ENCODE data around the gene PDK1.

PDK1 gene

GRCh38 chr2:172599947-172600346 is 44.1 kb downstream of the PDK1 start:
- Mint-ChIP-seq H3K27ac (no peak overlapping the region), H3K27me3 (no peaks in the 10 kb centered on the region), H3K4me1 (ENCODE audit: low read depth) (peaks cover 16% of the 10 kb centered on the region), H3K9me3 (ENCODE audit: low read depth) (no peaks in the 10 kb centered on the region), H3K36me3 (peaks cover 26% of the 10 kb centered on the region), H3K4me3 (no peak overlapping the region)

- peaks cover 27% of the 10 kb centered on the region for H3K36me3 Mint-ChIP-seq
- peaks cover 16% of the 10 kb centered on the region for H3K4me1 Mint-ChIP-seq (ENCODE audit: low read depth)
- H3K9me3 Mint-ChIP-seq (ENCODE audit: low read depth): no peaks in the 10 kb centered on the region
- H3K27me3 Mint-ChIP-seq: no peaks in the 10 kb centered on the region
- H3K27ac Mint-ChIP-seq: peak overlapping the region; percentile 41
- H3K4me3 Mint-ChIP-seq: no peak overlapping the region
Observed at GRCh38 chr2:172600557-172601008, 44.7 kb downstream of the PDK1 start.

- Mint-ChIP-seq H3K27ac (no peak overlapping the region), H3K4me3 (no peak overlapping the region), H3K4me1 (ENCODE audit: low read depth) (peaks cover 4% of the 10 kb centered on the region), H3K36me3 (peaks cover 16% of the 10 kb centered on the region), H3K27me3 (no peaks in the 10 kb centered on the region), H3K9me3 (ENCODE audit: low read depth) (no peaks in the 10 kb centered on the region)
Observed at GRCh38 chr2:172606285-172606684, 50.4 kb downstream of the PDK1 start.

- Mint-ChIP-seq H3K36me3 (peaks cover 18% of the 10 kb centered on the region), H3K4me1 (ENCODE audit: low read depth) (peaks cover 4% of the 10 kb centered on the region), H3K27me3 (no peaks in the 10 kb centered on the region), H3K4me3 (no peak overlapping the region), H3K27ac (peak overlapping the region; percentile 54), H3K9me3 (ENCODE audit: low read depth) (no peaks in the 10 kb centered on the region)
Observed at GRCh38 chr2:172607379-172607928, 51.6 kb downstream of the PDK1 start.

- H3K9me3 Mint-ChIP-seq (ENCODE audit: low read depth): no peaks in the 10 kb centered on the region
- H3K27me3 Mint-ChIP-seq: no peaks in the 10 kb centered on the region
- H3K4me1 Mint-ChIP-seq (ENCODE audit: low read depth): peaks cover 2% of the 10 kb centered on the region
- H3K4me3 Mint-ChIP-seq: no peak overlapping the region
- H3K36me3 Mint-ChIP-seq: peaks cover 9% of the 10 kb centered on the region
- no peak overlapping the region for H3K27ac Mint-ChIP-seq
Observed at GRCh38 chr2:172609488-172609887, 53.6 kb downstream of the PDK1 start.

- Mint-ChIP-seq H3K9me3 (ENCODE audit: low read depth) (no peaks in the 10 kb centered on the region), H3K4me1 (ENCODE audit: low read depth) (no peaks in the 10 kb centered on the region), H3K36me3 (peaks cover 5% of the 10 kb centered on the region), H3K4me3 (no peak overlapping the region), H3K27me3 (no peaks in the 10 kb centered on the region), H3K27ac (no peak overlapping the region)
Observed at GRCh38 chr2:172612051-172612450, 56.2 kb downstream of the PDK1 start.

- no peak overlapping the region for H3K27ac Mint-ChIP-seq
- H3K9me3 Mint-ChIP-seq (ENCODE audit: low read depth): no peaks in the 10 kb centered on the region
- H3K4me1 Mint-ChIP-seq (ENCODE audit: low read depth): no peaks in the 10 kb centered on the region
- H3K27me3 Mint-ChIP-seq: no peaks in the 10 kb centered on the region
- no peak overlapping the region for H3K4me3 Mint-ChIP-seq
- H3K36me3 Mint-ChIP-seq: peaks cover 5% of the 10 kb centered on the region
Observed at GRCh38 chr2:172613040-172613439, 57.1 kb downstream of the PDK1 start.

GRCh38 chr2:172613615-172614231 is 57.8 kb downstream of the PDK1 start:
- H3K9me3 Mint-ChIP-seq (ENCODE audit: low read depth): no peaks in the 10 kb centered on the region
- no peaks in the 10 kb centered on the region for H3K27me3 Mint-ChIP-seq
- no peaks in the 10 kb centered on the region for H3K4me1 Mint-ChIP-seq (ENCODE audit: low read depth)
- no peak overlapping the region for H3K4me3 Mint-ChIP-seq
- H3K27ac Mint-ChIP-seq: no peak overlapping the region
- H3K36me3 Mint-ChIP-seq: peaks cover 5% of the 10 kb centered on the region

GRCh38 chr2:172614932-172615331 is 59.0 kb downstream of the PDK1 start:
- Mint-ChIP-seq H3K9me3 (ENCODE audit: low read depth) (no peaks in the 10 kb centered on the region), H3K27ac (no peak overlapping the region), H3K4me3 (no peak overlapping the region), H3K4me1 (ENCODE audit: low read depth) (no peaks in the 10 kb centered on the region), H3K27me3 (no peaks in the 10 kb centered on the region), H3K36me3 (peaks cover 5% of the 10 kb centered on the region)

- H3K27ac Mint-ChIP-seq: no peak overlapping the region
- H3K36me3 Mint-ChIP-seq: peaks cover 5% of the 10 kb centered on the region
- no peaks in the 10 kb centered on the region for H3K27me3 Mint-ChIP-seq
- no peak overlapping the region for H3K4me3 Mint-ChIP-seq
- no peaks in the 10 kb centered on the region for H3K9me3 Mint-ChIP-seq (ENCODE audit: low read depth)
- H3K4me1 Mint-ChIP-seq (ENCODE audit: low read depth): no peaks in the 10 kb centered on the region
Observed at GRCh38 chr2:172615727-172616261, 59.9 kb downstream of the PDK1 start.

GRCh38 chr2:172617115-172617514 is 61.2 kb downstream of the PDK1 start:
- Mint-ChIP-seq H3K4me1 (ENCODE audit: low read depth) (no peaks in the 10 kb centered on the region), H3K4me3 (no peak overlapping the region), H3K9me3 (ENCODE audit: low read depth) (no peaks in the 10 kb centered on the region), H3K27me3 (no peaks in the 10 kb centered on the region), H3K36me3 (peaks cover 3% of the 10 kb centered on the region), H3K27ac (no peak overlapping the region)

- no peak overlapping the region for H3K4me3 Mint-ChIP-seq
- H3K27ac Mint-ChIP-seq: no peak overlapping the region
- H3K4me1 Mint-ChIP-seq (ENCODE audit: low read depth): peaks cover 2% of the 10 kb centered on the region
- H3K36me3 Mint-ChIP-seq: peaks cover 27% of the 10 kb centered on the region
- no peaks in the 10 kb centered on the region for H3K9me3 Mint-ChIP-seq (ENCODE audit: low read depth)
- no peaks in the 10 kb centered on the region for H3K27me3 Mint-ChIP-seq
Observed at GRCh38 chr2:172623249-172623965, 67.5 kb downstream of the PDK1 start.

- H3K27me3 Mint-ChIP-seq: no peaks in the 10 kb centered on the region
- peaks cover 2% of the 10 kb centered on the region for H3K4me1 Mint-ChIP-seq (ENCODE audit: low read depth)
- no peaks in the 10 kb centered on the region for H3K9me3 Mint-ChIP-seq (ENCODE audit: low read depth)
- no peak overlapping the region for H3K27ac Mint-ChIP-seq
- no peak overlapping the region for H3K4me3 Mint-ChIP-seq
- H3K36me3 Mint-ChIP-seq: peaks cover 38% of the 10 kb centered on the region
Observed at GRCh38 chr2:172624996-172625395, 69.1 kb downstream of the PDK1 start.

GRCh38 chr2:172627181-172627580 is 71.3 kb downstream of the PDK1 start:
- peaks cover 2% of the 10 kb centered on the region for H3K4me1 Mint-ChIP-seq (ENCODE audit: low read depth)
- H3K27ac Mint-ChIP-seq: no peak overlapping the region
- no peaks in the 10 kb centered on the region for H3K9me3 Mint-ChIP-seq (ENCODE audit: low read depth)
- H3K36me3 Mint-ChIP-seq: peaks cover 43% of the 10 kb centered on the region
- H3K27me3 Mint-ChIP-seq: no peaks in the 10 kb centered on the region
- H3K4me3 Mint-ChIP-seq: no peak overlapping the region

GRCh38 chr2:172628085-172628484 is 72.2 kb downstream of the PDK1 start:
- Mint-ChIP-seq H3K9me3 (ENCODE audit: low read depth) (no peaks in the 10 kb centered on the region), H3K4me3 (no peak overlapping the region), H3K36me3 (peaks cover 44% of the 10 kb centered on the region)

More at GRCh38 chr2:172628085-172628484, 72.2 kb downstream of the PDK1 start:
- H3K27me3 Mint-ChIP-seq: no peaks in the 10 kb centered on the region
- no peak overlapping the region for H3K27ac Mint-ChIP-seq
- peaks cover 2% of the 10 kb centered on the region for H3K4me1 Mint-ChIP-seq (ENCODE audit: low read depth)

Data from activated naive CD8-positive, alpha-beta T cell (primary cell).